GM04503 (cell line): Measurements from ENCODE around the gene PEX26.
"Not testable (repeated sequence)": the region's sequence is repeated elsewhere in the genome, so short reads cannot be mapped to it uniquely, and the experiment has no call there.

Experiments
- DNase-seq: peaks from one replicate; pipeline ENCODE4 v3.0.0-alpha.2; 2012; ENCODE audit warnings: low read depth

The PEX26 gene

DNA sequence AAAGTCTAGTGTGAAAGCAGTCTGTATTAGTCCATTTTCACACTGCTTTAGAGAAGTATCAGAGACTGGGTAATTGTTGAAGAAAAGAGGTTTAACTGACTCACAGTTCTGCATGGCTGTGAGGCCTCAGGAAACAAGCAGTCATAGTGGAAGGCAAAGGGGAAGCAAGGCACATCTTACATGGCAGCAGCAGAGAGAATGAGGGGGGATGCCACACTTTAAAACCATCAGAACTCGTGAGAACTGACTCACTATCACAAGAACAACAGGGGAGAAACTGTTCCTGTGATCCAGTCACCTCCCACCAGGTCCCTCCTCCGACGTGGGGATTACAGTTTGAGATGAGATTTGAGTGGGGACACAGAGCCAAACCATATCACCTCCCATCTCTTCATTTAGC, 19.0 kb downstream of the PEX26 start:
- no peak for DNase-seq

GRCh38 chr22:18100781-18101180, 23.0 kb downstream of the PEX26 start:
- no peak for DNase-seq

DNA sequence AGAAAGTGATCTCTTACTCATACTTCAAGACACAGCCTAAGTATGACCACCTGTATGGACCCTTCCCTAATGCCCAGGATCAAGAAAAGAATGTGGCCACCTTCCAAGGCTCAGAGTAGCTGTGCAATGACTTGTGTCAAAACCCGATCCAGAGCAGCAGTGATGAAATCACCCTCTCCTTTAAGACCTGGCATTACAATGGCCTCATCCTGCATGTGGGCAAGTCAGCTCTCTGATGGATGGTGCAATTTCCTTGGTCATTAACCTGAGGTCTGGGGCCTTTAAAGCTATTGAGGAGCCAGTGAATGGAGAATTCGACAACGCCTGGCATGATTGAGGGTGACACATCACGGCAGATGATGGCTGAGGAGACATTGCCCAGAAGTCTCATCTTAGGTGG, 23.7 kb downstream of the PEX26 start:
- DNase-seq, result no peak

DNA sequence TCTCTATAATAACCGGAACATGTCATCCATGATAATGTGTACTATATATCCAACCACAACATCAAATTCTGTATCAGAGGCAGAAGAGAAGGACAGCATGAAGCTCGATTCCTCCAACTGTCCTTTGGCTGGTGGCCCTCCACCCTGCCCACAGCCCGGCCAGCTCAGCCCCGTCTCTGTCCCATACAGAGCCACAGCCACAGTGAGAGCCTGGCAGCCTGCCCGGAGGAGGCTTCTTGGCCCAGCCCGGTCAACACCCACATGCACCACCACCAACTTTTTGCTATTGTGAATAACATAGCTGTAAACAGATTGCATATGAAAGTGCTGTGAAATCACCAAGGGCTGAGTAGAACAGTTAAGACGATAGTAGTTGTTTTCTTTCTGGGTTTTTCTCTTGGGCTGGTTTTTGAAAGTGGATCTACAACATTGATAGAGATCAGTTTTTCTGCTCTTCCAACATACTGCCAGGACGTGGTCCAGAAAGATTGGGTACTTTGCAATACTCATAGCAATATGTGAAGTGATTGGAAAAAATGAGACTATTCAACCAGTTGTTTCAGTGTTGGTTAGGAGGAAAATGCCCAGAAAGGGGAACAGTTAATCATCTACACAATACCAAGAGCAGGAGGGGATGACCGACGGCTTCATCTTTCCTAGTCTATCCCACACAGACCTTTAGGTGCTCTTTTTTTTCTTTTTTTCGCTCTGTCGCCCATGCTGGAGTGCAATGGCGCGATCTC, 25.9 kb downstream of the PEX26 start:
- DNase-seq, result no peak

DNA sequence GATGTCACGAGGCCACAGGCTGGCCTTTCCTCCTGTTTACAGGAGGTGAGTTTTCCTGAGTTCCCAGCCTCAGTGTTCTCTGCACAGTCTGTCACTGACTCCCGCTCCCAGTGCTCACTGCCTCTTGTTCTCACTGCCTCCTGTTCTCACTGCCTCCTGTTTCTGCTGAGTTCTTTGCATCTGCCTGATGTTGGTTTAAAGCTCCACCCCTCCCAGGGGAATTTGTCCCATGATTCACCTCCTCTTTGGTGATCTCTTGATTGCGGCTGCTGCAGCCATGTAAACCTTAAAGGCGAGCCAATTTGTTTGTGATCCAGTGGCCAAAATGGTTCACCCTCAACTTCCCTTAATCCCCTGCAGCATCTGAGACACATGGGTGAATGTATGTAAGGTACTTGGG, 26.8 kb downstream of the PEX26 start:
- DNase-seq, result no peak

- DNase-seq, result not testable (repeated sequence)
Measured at GRCh38 chr22:18105981-18106380, 28.2 kb downstream of the PEX26 start.

GRCh38 chr22:18106550-18107341, 29.0 kb downstream of the PEX26 start:
- DNase-seq, result not testable (repeated sequence)

GRCh38 chr22:18108187-18108586, 30.4 kb downstream of the PEX26 start:
- no peak for DNase-seq

DNA sequence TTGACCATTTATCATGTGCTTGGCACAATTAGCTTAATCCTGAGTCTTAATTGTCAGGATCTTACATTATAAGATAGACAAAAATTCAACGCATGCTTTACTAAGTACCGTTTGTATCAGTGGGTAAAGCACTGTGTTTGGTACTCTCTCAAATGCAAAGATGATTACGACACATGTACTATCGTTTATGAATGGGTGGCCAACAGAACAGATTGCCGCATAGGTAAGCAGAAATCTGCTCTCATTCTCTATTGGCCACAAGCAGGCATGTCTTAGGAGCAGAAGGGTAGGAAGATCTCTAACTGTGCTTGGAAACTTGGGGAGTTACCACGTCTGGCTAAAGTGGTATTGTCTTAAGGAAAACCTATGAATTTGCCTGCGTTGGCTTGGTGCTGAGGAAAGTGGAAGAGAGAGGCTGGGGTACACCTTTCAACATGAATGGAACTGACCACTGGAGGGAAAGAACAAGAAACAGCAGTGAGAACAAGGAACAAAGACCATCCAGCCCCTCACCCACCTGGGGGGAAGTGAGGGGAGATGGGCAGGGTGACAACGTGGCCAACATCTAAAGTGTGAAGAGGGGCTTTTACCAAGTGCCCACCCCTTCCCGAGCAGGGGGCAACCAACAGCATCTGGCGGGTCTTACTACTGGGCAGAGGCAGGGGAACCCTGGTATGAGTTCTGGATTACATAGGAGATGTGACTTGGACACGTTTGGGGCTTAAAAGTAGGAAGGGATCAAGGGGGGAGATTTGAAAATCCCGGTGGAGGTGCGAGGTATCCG, 31.8 kb downstream of the PEX26 start:
- no peak for DNase-seq

DNA sequence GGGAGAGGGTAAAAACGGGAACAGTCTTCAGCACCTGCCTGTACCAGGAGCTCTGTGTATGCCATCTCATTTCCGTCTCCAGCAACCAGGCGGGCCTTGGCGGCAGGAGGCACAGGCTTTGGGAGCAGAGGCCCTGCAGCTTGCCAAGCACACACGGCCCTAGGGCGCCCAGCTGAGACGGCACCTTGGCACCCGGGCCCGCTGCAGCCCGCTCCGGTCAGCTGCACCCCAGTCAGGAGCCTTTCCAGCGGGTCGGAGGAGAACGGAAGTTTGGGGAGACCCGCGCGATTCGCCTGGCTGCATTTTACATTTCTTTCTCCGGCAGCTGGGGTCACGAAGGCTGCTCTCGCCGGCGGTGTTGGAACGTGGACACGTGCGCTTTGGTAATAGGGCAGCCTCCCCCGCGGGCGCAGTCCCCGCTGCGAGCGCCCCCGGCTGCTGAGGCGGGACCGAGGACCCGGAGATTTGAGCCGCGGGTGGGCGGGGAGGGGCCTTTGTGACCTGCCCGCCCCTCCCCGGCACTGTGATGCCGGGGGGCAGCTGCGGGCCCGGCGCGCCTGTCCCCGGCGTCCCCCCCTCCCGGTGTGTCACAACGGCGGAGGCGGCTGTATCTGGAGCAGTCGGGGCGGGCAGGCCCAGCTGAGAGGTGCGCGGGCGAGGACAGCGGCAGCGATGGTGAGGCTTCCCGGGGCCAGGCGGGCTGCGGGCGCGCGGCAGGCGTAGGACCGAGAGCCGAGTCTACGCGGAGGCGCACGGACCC, 32.6 kb downstream of the PEX26 start, which contains the start of gene TUBA8:
Gene TUBA8, plus strand, starts transcription at position 616 of the 760 bp plus-strand sequence. Its CDS starts 57 bp downstream, at position 673.
- no peak for DNase-seq

DNA sequence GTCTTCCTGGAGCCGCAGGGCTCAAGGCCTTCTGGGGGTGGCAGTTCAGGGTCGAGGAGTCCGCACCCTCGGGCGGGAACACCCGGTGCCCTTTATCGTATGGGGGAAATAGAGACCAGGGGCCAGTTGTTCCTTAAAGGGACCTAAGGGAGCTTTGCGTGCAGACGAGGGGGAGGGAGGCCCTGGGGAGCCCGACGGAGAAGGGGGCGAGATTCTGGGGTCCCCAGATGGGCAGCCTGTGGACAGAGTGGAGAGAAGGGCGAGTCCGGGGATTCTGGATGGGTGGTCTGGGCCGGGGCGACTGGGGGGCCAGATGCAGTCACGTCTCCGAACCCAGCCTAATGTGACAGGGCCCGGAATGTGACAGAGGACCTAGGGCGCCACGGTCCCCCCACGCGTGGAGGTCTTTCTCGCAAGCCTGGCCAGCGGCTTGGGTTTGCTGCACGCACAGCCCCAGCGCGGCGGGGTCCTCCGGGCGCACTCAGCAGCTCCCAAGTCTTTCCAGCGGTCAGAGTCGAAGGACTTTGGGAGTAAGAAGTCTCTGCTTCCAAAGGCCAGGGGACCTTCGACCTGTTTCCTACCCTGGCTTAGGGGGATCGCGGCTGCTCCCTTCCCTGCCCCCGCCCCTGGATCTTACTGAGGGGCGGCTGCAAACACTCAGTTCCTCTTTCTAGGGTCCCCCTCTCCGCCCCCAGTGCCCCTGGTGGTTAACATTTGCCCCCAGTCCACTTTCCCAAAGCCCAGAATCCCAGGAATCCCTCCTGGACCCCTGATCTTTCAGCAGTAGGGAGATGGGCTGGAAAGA, 33.4 kb downstream of the PEX26 start:
- no peak for DNase-seq

GRCh38 chr22:18111759-18112330, 34.1 kb downstream of the PEX26 start:
- no peak for DNase-seq

DNA sequence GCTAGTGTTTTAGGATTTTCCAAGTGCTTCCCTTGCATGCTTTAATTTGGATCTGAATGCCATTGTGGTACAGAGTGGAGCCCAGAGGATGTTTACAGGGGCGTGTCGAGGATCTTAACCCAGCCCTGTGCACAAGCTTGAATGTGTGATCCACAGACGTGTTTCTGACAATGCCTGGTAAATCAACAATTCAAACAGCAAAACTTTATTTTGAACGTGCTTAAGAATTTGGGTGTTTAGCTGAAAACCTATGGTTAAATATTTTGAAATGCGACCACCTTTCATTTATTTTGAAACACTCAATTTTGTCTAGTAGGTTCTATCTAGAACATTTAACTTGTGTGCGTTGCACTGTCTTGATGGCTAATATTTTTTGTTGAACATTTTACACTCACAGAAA, 34.6 kb downstream of the PEX26 start:
- DNase-seq, result no peak

GRCh38 chr22:18113680-18114394, 36.0 kb downstream of the PEX26 start:
- DNase-seq, result no peak

DNA sequence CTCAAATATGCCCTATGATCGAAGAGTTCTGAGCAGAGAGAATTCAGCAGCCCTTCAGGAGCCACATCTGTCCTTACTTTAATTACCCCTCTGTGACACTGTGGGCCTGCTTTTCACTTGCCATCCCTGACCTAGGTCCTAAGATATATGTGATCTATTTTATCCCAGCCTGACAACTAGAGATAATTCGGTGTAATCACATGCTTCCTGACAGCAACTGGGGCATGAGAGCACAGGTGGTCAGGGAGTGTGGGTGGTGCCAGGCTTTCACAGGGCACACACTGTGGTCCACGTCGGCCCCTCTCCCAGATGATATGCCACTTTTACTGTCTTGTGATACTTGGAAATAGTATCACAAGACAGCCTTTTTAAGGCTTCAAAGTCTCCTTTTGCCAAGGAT, 36.7 kb downstream of the PEX26 start:
- no peak for DNase-seq

- no peak for DNase-seq
Measured at GRCh38 chr22:18114976-18115652, 37.3 kb downstream of the PEX26 start.

DNA sequence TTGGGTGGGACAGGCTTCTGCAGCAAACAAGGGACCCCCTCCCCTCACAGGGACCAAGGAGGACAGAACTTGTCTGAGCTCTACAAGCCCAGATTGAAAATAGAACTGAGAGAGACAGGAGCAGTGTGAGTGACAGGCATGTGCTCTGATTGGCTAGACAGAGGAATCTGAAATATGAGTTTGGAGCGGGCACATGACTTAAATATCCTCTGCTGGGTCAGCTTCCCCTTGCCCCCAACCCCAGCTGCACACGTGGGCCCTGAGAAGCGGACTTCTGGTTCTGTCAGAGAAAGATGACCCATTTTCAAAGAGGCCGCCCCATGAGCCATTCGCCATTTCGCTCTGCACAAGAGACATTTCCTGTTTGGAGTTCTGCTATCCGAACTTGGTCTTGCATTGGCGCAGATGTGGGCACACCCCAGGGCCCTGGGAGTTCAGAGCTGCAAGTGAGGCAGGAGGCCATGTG, 38.1 kb downstream of the PEX26 start:
- DNase-seq, result no peak

- no peak for DNase-seq
Measured at GRCh38 chr22:18116634-18117033, 38.8 kb downstream of the PEX26 start.

DNA sequence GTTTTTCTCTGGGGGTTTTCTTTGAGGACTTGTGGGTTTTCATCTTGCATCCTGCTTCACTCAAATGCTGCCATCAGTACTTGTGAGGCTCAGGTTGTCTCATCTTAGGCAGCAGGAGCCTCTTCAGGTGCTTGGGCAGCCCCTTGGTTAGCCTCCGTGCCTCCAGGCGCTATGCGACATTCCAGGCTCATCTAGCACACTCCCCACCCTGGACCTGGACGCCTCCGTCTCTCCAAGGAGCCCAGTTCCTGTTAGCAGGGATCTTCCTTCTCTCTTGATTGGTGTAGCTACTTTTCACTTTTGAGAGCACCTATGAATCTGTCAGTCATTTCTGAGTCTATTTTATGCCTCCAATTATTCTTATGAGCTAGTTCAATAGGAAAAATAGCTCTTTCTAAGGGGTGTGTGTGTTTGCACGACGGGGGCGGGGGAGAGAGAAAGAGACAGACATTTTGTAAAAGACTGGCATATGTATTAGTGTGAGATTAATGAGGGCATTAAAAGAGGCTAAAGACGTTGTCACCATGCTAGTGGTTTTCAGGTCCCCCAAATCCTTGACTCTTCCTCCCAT, 40.6 kb downstream of the PEX26 start:
- DNase-seq, result no peak
